H1 (cell line): ENCODE results near the gene GDPD1. TPM values are rescaled to one million over a fixed set of nuclear protein-coding genes. Genes with fewer than 3 reads are reported as not detected.

Experiments
- CTCF ChIA-PET: fragments of 300-600 bp; sonication (Branson Sonifier 250); formaldehyde crosslinking; loops from one replicate; lab custom pipeline; 2021; ENCODE audit not compliant: partially characterized antibody; lab: Charles Lee
- POLR2A ChIA-PET: fragments of 300-600 bp; sonication (Branson Sonifier 250); formaldehyde crosslinking; loops from one replicate; lab custom pipeline; 2021; ENCODE audit warnings: inconsistent platforms; ENCODE audit not compliant: partially characterized antibody; lab: Charles Lee
- DNase-seq, 2 experiments: peaks; one replicate each; pipeline versions ENCODE4 v3.0.0 to v3.0.0-alpha.2; 2010 to 2022; ENCODE audit warnings: low spot score in 2 of 2, low read depth in 1 of 2, mixed read lengths in 1 of 2
- FAIRE-seq: peaks from 2 replicates; lab custom pipeline; 2011; peaks lifted over from hg19 to GRCh38; lab: Jason Lieb, UNC
- H2AFZ ChIP-seq: 2 replicates; pipeline ENCODE4 v1.8.1; 2012; ENCODE audit warnings: low read length, inconsistent platforms
- H2AK5ac ChIP-seq: 2 replicates; pipeline ENCODE4 v1.6.1; 2013; ENCODE audit warnings: low read depth, low read length
- H2BK120ac ChIP-seq: replicated peaks from 2 replicates; pipeline ENCODE3; 2013; ENCODE audit warnings: low read depth, low read length, inconsistent platforms
- H2BK12ac ChIP-seq: 2 replicates; pipeline ENCODE4 v1.6.1; 2013; ENCODE audit warnings: low read depth, low read length
- H2BK15ac ChIP-seq: 2 replicates; pipeline ENCODE4 v1.6.1; 2013; ENCODE audit warnings: low read length
- H2BK20ac ChIP-seq: 2 replicates; pipeline ENCODE4 v1.6.1; 2013; ENCODE audit warnings: low read length
- H2BK5ac ChIP-seq: 2 replicates; pipeline ENCODE4 v1.6.1; 2013; ENCODE audit warnings: low read depth, low read length
- H3K14ac ChIP-seq: 2 replicates; pipeline ENCODE4 v1.6.1; 2013; ENCODE audit warnings: inconsistent platforms; ENCODE audit not compliant: insufficient read length
- H3K18ac ChIP-seq: 2 replicates; pipeline ENCODE4 v1.6.1; 2013; ENCODE audit warnings: low read length; ENCODE audit errors: extremely low read depth
- H3K23ac ChIP-seq: 2 replicates; pipeline ENCODE4 v1.6.1; 2013; ENCODE audit warnings: inconsistent platforms; ENCODE audit not compliant: insufficient read length
- H3K23me2 ChIP-seq: 2 replicates; pipeline ENCODE4 v1.6.1; 2013; ENCODE audit warnings: low read depth, low read length
- H3K27ac ChIP-seq: 2 replicates; pipeline ENCODE4 v1.6.1; 2011; ENCODE audit warnings: low read depth, low read length, inconsistent platforms
- H3K27me3 ChIP-seq, 4 experiments: replicated peaks in 1 of 4; 1 replicate in 1 of 4; 2 replicates in 3 of 4; pipeline versions ENCODE4 v1.6.1 to v1.8.1; 2011 to 2013; ENCODE audit warnings: low read length in 3 of 4, mild to moderate bottlenecking in 3 of 4, inconsistent platforms in 2 of 4, mixed read lengths in 2 of 4, moderate library complexity in 1 of 4; ENCODE audit not compliant: control insufficient read depth in 3 of 4, insufficient read depth in 3 of 4; ENCODE audit errors: extremely low read depth in 1 of 4
- H3K36me3 ChIP-seq, 4 experiments: 2 replicates each; pipeline versions ENCODE4 v1.6.1 to v1.8.1; 2011 to 2013; ENCODE audit warnings: mild to moderate bottlenecking in 4 of 4, low read length in 3 of 4, moderate library complexity in 2 of 4, control low read depth in 1 of 4, inconsistent platforms in 1 of 4; ENCODE audit not compliant: insufficient read depth in 4 of 4, control insufficient read depth in 2 of 4
- H3K4ac ChIP-seq: replicated peaks from 2 replicates; pipeline ENCODE3; 2013; ENCODE audit warnings: low read length, low read depth, mixed read lengths, inconsistent platforms; ENCODE audit not compliant: insufficient read length
- H3K4me1 ChIP-seq, 4 experiments: replicated peaks in 1 of 4; 1 replicate in 1 of 4; 2 replicates in 3 of 4; pipeline versions ENCODE4 v1.6.1 to v1.8.1; 2011 to 2013; ENCODE audit warnings: low read length in 3 of 4, inconsistent platforms in 2 of 4, mixed read lengths in 1 of 4; ENCODE audit not compliant: insufficient read depth in 4 of 4, control insufficient read depth in 3 of 4
- H3K4me2 ChIP-seq, 2 experiments: 2 replicates each; pipeline versions ENCODE4 v1.6.1 to v1.8.1; 2011 to 2013; ENCODE audit warnings: low read depth in 2 of 2, low read length in 2 of 2, control low read depth in 1 of 2, inconsistent platforms in 1 of 2, mild to moderate bottlenecking in 1 of 2; ENCODE audit not compliant: insufficient read depth in 1 of 2
- H3K4me3 ChIP-seq, 4 experiments: fragments of 200-600, 300-600 bp in 1 of 4; sonication (generic), shearing (Covaris generic), sonication (Bioruptor Twin) in 1 of 4; 2 replicates each; pipeline versions ENCODE4 v1.5.1 to v1.8.1; 2011 to 2016; ENCODE audit warnings: low read length in 4 of 4, low read depth in 3 of 4, control low read depth in 2 of 4, inconsistent platforms in 2 of 4, mild to moderate bottlenecking in 2 of 4, mixed read lengths in 1 of 4, moderate library complexity in 1 of 4; ENCODE audit not compliant: insufficient read depth in 2 of 4; ENCODE audit errors: extremely low read depth in 1 of 4
- H3K56ac ChIP-seq: replicated peaks from 2 replicates; pipeline ENCODE3; 2013; ENCODE audit warnings: low read depth, mild to moderate bottlenecking, mixed read lengths, low read length, inconsistent platforms; ENCODE audit not compliant: insufficient read length
- H3K79me1 ChIP-seq: 2 replicates; pipeline ENCODE4 v1.6.1; 2013; ENCODE audit warnings: low read depth, low read length, control low read depth
- H3K79me2 ChIP-seq, 2 experiments: 2 replicates each; pipeline versions ENCODE4 v1.6.1 to v1.8.1; 2012 to 2013; ENCODE audit warnings: low read length in 2 of 2, mild to moderate bottlenecking in 2 of 2, inconsistent platforms in 1 of 2; ENCODE audit not compliant: insufficient read depth in 2 of 2, control insufficient read depth in 1 of 2
- H3K9ac ChIP-seq, 4 experiments: replicated peaks in 1 of 4; 1 replicate in 1 of 4; 2 replicates in 3 of 4; pipeline versions ENCODE4 v1.6.1 to v1.8.1; 2011 to 2013; ENCODE audit warnings: low read depth in 3 of 4, low read length in 3 of 4, control low read depth in 2 of 4, mild to moderate bottlenecking in 2 of 4, moderate library complexity in 2 of 4, inconsistent platforms in 1 of 4; ENCODE audit errors: extremely low read depth in 1 of 4
- H3K9me3 ChIP-seq, 2 experiments: 2 replicates each; pipeline versions ENCODE4 v1.6.1 to v1.8.1; 2012 to 2013; ENCODE audit warnings: mild to moderate bottlenecking in 2 of 2, moderate library complexity in 2 of 2, control low read depth in 1 of 2, inconsistent platforms in 1 of 2, low read depth in 1 of 2, low read length in 1 of 2, mixed read lengths in 1 of 2; ENCODE audit not compliant: insufficient read depth in 2 of 2
- H4K20me1 ChIP-seq, 2 experiments: replicated peaks in 1 of 2; 2 replicates each; pipeline versions ENCODE3 to v1.8.1; 2011 to 2013; ENCODE audit warnings: inconsistent platforms in 2 of 2, low read length in 2 of 2, mild to moderate bottlenecking in 1 of 2; ENCODE audit not compliant: insufficient read depth in 2 of 2, control insufficient read depth in 1 of 2
- H4K5ac ChIP-seq: 2 replicates; pipeline ENCODE4 v1.6.1; 2013; ENCODE audit warnings: low read length, low read depth, mixed read lengths, inconsistent platforms; ENCODE audit not compliant: insufficient read length
- H4K8ac ChIP-seq: 2 replicates; pipeline ENCODE4 v1.8.0; 2013; ENCODE audit warnings: mild to moderate bottlenecking, moderate library complexity, low read length, inconsistent platforms; ENCODE audit not compliant: insufficient read depth; ENCODE audit errors: extremely low read depth
- H4K91ac ChIP-seq: replicated peaks from 2 replicates; pipeline ENCODE3; 2013; ENCODE audit warnings: low read length, mixed read lengths, inconsistent platforms; ENCODE audit not compliant: insufficient read length
- ASH2L ChIP-seq: fragments of 200-600, 300-600 bp; sonication (generic); IDR thresholded peaks from one replicate; pipeline ENCODE4 v1.7.1; 2017; ENCODE audit warnings: low read length
- CTCF ChIP-seq, 3 experiments: IDR thresholded peaks; 1 replicate in 2 of 3; 2 replicates in 1 of 3; pipeline versions ENCODE4 v1.5.1 to v1.6.1; 2011; ENCODE audit warnings: low read length in 3 of 3, mild to moderate bottlenecking in 3 of 3, inconsistent platforms in 2 of 3, low read depth in 1 of 3, moderate library complexity in 1 of 3; ENCODE audit not compliant: insufficient read depth in 1 of 3; ENCODE audit errors: control extremely low read depth in 1 of 3
- FOSL1 ChIP-seq: IDR thresholded peaks from 2 replicates; pipeline ENCODE4 v1.6.1; 2011; ENCODE audit warnings: mild to moderate bottlenecking, low read depth, low read length, moderate library complexity; ENCODE audit not compliant: insufficient read depth
- HDAC2 ChIP-seq, 2 experiments: fragments of 300-600 bp in 1 of 2; sonication (generic) in 1 of 2; IDR thresholded peaks; 2 replicates each; pipeline ENCODE4 v1.6.1; 2011 to 2012; ENCODE audit warnings: low read depth in 2 of 2, low read length in 2 of 2, mild to moderate bottlenecking in 2 of 2, moderate library complexity in 2 of 2, borderline replicate concordance in 1 of 2, inconsistent platforms in 1 of 2
- KDM4A ChIP-seq: IDR thresholded peaks from one replicate; pipeline ENCODE4 v1.7.1; 2012; ENCODE audit warnings: low read depth, mild to moderate bottlenecking, moderate library complexity, low read length, inconsistent platforms; ENCODE audit not compliant: severe bottlenecking
- PHF8 ChIP-seq: fragments of 200-600 bp; sonication (generic); conservative IDR thresholded peaks from 2 replicates; pipeline ENCODE4 v1.7.1; 2012; ENCODE audit warnings: low read depth, mild to moderate bottlenecking, inconsistent platforms, low read length, moderate library complexity
- RAD21 ChIP-seq, 2 experiments: IDR thresholded peaks in 1 of 2; conservative IDR thresholded peaks in 1 of 2; 2 replicates each; pipeline ENCODE4 v1.6.1; 2011; ENCODE audit warnings: low read depth in 2 of 2, low read length in 2 of 2, improper control_type of control experiment in 1 of 2, inconsistent platforms in 1 of 2, mild to moderate bottlenecking in 1 of 2, moderate library complexity in 1 of 2
- SIN3A ChIP-seq, 2 experiments: IDR thresholded peaks in 1 of 2; conservative IDR thresholded peaks in 1 of 2; 2 replicates each; pipeline ENCODE4 v1.6.1; 2011 to 2012; ENCODE audit warnings: low read length in 2 of 2, improper control_type of control experiment in 1 of 2, low read depth in 1 of 2, mild to moderate bottlenecking in 1 of 2
- TEAD4 ChIP-seq: IDR thresholded peaks from 2 replicates; pipeline ENCODE4 v1.6.1; 2012; ENCODE audit warnings: low read depth, low read length, inconsistent platforms, mixed read lengths
- WGBS, 2 experiments: shearing (Covaris generic) in 1 of 2; methylation state at CpG; one replicate each; pipeline versions ENCODE4 v1.1.6 to v1.1.7; 2013 to 2015; ENCODE audit warnings: low lambda C conversion rate in 2 of 2, mixed read lengths in 2 of 2, inconsistent platforms in 1 of 2, low coverage in 1 of 2, missing lambda C conversion rate in 1 of 2; ENCODE audit not compliant: insufficient replicate concordance in 2 of 2, insufficient coverage in 1 of 2, insufficient read length in 1 of 2; ENCODE audit errors: extremely low coverage in 1 of 2, missing lambda C conversion rate in 1 of 2; 5-methylcytosine and 5-hydroxymethylcytosine counted together
- polyA plus RNA-seq, 7 experiments: library from polyadenylated mRNA; depleted of rRNA in 3 of 7; stranded (reverse) in 5 of 7; unstranded in 2 of 7; fragments of >200 nt in 5 of 7; fragments of 200-250 nt in 2 of 7; gene quantifications; 1 replicate in 5 of 7; 2 replicates in 1 of 7; 4 replicates in 1 of 7; pipeline versions ENCODE4 v1.2.1 to v1.2.3, GENCODE V29; 2011 to 2013; ENCODE audit warnings: missing spikeins in 2 of 7, mixed read lengths in 2 of 7
- total RNA-seq: library from RNA; stranded (reverse); fragmentation: NEBNext Ultra II Directional; extraction: Animal tissue kit (Norgen Biotek cat#: 25700); gene quantifications from 2 replicates; pipeline ENCODE4 v1.2.1, GENCODE V29; 2021

GDPD1 gene
- total and polyA plus RNA-seq, 2 of the 8 experiments (the other 6 are each of a cell fraction or from before 2014, with no cell fraction given) = 3.2 to 7.7 TPM

- Histone ChIP-seq H3K79me2 (no peaks in the 10 kb centered on the region), H3K4me1 (no peaks in the 10 kb centered on the region), H2AFZ (no peak overlapping the region), H3K18ac (no peak overlapping the region), H2BK15ac (no peak overlapping the region), H3K56ac (no peak overlapping the region), H3K27me3 (no peaks in the 10 kb centered on the region), H3K4me3 (no peak overlapping the region), H4K8ac (no peak overlapping the region), H3K23me2 (no peaks in the 10 kb centered on the region), H3K4me2 (no peak overlapping the region), H2AK5ac (no peak overlapping the region), H3K9me3 (no peaks in the 10 kb centered on the region), H3K4ac (no peak overlapping the region), H3K23ac (no peak overlapping the region), H2BK20ac (no peak overlapping the region), H2BK5ac (no peak overlapping the region), H2BK12ac (no peak overlapping the region), H3K36me3 (no peaks in the 10 kb centered on the region), H3K9ac (no peak overlapping the region), H3K79me1 (no peaks in the 10 kb centered on the region), H4K20me1 (no peaks in the 10 kb centered on the region), H3K27ac (no peak overlapping the region), H2BK120ac (no peak overlapping the region), H3K14ac (no peak overlapping the region), H4K5ac (no peak overlapping the region), H4K91ac (no peak overlapping the region)
- peak; percentile 79 for FAIRE-seq
- ChIA-PET CTCF (interaction anchor here (0.7 to 18.5 kb wide), 32 partner anchors 10 to 580 kb away, joined by 3 to 299 read pairs (median 4); partner anchors contain the start of gene YPEL2), POLR2A (no interaction called here)
- no peak for DNase-seq
- TF ChIP-seq KDM4A (no peak), FOSL1 (no peak), TEAD4 (no peak), PHF8 (no peak), RAD21 (IDR thresholded peaks at IDR 0.05 in 1 of 2, conservative IDR thresholded peaks at IDR 0.05 in 1 of 2; ENCODE audit: low read depth in 2 of 2, low read length in 2 of 2) (peak; percentile 93 to 95), SIN3A (conservative IDR thresholded peaks at IDR 0.05 in 1 of 2, IDR thresholded peaks at IDR 0.05 in 1 of 2; ENCODE audit: low read depth in 1 of 2, low read length in 2 of 2) (no peak), CTCF (IDR thresholded peaks at IDR 0.05; ENCODE audit: control extremely low read depth in 1 of 3, insufficient read depth in 1 of 3, low read depth in 1 of 3, low read length in 3 of 3) (peak in 2 of 3 experiments; percentile 77 to 86; a peak in 3 of 4 replicates), ASH2L (no peak), HDAC2 (IDR thresholded peaks at IDR 0.05; ENCODE audit: borderline replicate concordance in 1 of 2, low read depth in 2 of 2, low read length in 2 of 2) (no peak)
- 17% methylated on average over 5 of the region's 5 CpGs; no CpG with 5 or more reads in 1 of the 2 experiments for WGBS, 2 experiments
Measured at GRCh38 chr17:59311051-59311468, 90.7 kb downstream of the GDPD1 start.
